ENCODE results near the gene CHP1.

DNA sequence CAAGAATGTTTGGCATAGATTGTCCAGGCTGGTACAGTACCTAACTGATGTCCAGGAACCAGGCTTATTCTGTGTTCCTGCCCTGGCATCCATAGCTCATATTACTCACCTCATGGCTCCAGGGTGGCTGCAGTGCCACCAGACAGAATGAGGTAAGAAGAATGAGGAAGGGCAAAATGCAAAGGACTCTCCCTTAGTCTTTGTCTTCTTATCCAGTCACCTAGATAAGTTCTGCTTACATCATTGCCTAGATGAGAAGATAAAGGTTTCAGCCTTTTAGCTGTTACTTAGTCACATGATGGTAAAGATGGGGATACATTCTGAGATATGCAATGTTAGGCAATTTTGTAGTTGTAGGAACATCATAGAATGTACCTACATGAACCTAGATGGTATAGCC, 45.8 kb downstream of the CHP1 start:
- TF ChIP-seq, protein P1, sequence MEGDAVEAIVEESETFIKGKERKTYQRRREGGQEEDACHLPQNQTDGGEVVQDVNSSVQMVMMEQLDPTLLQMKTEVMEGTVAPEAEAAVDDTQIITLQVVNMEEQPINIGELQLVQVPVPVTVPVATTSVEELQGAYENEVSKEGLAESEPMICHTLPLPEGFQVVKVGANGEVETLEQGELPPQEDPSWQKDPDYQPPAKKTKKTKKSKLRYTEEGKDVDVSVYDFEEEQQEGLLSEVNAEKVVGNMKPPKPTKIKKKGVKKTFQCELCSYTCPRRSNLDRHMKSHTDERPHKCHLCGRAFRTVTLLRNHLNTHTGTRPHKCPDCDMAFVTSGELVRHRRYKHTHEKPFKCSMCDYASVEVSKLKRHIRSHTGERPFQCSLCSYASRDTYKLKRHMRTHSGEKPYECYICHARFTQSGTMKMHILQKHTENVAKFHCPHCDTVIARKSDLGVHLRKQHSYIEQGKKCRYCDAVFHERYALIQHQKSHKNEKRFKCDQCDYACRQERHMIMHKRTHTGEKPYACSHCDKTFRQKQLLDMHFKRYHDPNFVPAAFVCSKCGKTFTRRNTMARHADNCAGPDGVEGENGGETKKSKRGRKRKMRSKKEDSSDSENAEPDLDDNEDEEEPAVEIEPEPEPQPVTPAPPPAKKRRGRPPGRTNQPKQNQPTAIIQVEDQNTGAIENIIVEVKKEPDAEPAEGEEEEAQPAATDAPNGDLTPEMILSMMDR (IDR thresholded peaks at IDR 0.05) = no peak
- TF ChIP-seq POLR2A (IDR thresholded peaks at IDR 0.05) = no peak
